ENCODE measurements around the gene LAMP1. TPM values are rescaled to one million over a fixed set of nuclear protein-coding genes. Genes with fewer than 3 reads are reported as not detected.

Gene LAMP1
- total RNA-seq, 2 experiments from 2014 or later, result 72.2 to 80.7 TPM

GRCh38 chr13:113273321-113273720 is 23.7 kb upstream of the LAMP1 start:
- H3K4me1 Mint-ChIP-seq (ENCODE audit: low read depth), result peaks cover 12% of the 10 kb centered on the region
- intact Hi-C loops (cut with DNase I, micrococcal nuclease), result no loop called here
- CTCF ChIA-PET, result interaction anchor here (1.5 kb wide), 1 partner anchor 120 kb away, joined by 5 read pairs; no protein-coding TSS in a partner anchor
- ATAC-seq (ENCODE audit: poor library complexity) (no peak), DNase-seq (no peak)
- H3K9me3 Mint-ChIP-seq, result no peaks in the 10 kb centered on the region
- H3K27me3 Mint-ChIP-seq, result peaks cover 6% of the 10 kb centered on the region
- no peak overlapping the region for H3K27ac ChIP-seq (ENCODE audit: low read depth in 1 of 2, low read length in 2 of 2)
- H3K27me3 ChIP-seq (ENCODE audit: control insufficient read depth in 1 of 2, insufficient read depth in 2 of 2, low read length in 2 of 2), result peaks cover 0 to 4% of the 10 kb centered on the region in 2 experiments
- peaks cover 4% of the 10 kb centered on the region for H3K4me1 ChIP-seq (ENCODE audit: insufficient read depth, low read length)
- no peak overlapping the region for H3K4me3 ChIP-seq (ENCODE audit: low read length)
- no peaks in the 10 kb centered on the region for H3K36me3 Mint-ChIP-seq (ENCODE audit: low read depth)
- H3K4me3 Mint-ChIP-seq, result no peak overlapping the region
- no peak overlapping the region for H3K27ac Mint-ChIP-seq
- TF ChIP-seq, protein P1, sequence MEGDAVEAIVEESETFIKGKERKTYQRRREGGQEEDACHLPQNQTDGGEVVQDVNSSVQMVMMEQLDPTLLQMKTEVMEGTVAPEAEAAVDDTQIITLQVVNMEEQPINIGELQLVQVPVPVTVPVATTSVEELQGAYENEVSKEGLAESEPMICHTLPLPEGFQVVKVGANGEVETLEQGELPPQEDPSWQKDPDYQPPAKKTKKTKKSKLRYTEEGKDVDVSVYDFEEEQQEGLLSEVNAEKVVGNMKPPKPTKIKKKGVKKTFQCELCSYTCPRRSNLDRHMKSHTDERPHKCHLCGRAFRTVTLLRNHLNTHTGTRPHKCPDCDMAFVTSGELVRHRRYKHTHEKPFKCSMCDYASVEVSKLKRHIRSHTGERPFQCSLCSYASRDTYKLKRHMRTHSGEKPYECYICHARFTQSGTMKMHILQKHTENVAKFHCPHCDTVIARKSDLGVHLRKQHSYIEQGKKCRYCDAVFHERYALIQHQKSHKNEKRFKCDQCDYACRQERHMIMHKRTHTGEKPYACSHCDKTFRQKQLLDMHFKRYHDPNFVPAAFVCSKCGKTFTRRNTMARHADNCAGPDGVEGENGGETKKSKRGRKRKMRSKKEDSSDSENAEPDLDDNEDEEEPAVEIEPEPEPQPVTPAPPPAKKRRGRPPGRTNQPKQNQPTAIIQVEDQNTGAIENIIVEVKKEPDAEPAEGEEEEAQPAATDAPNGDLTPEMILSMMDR (IDR thresholded peaks at IDR 0.05), result no peak
- no peaks in the 10 kb centered on the region for H3K9me3 ChIP-seq (ENCODE audit: control insufficient read depth in 1 of 2, insufficient read depth in 1 of 2, low read length in 2 of 2)
- H3K36me3 ChIP-seq (ENCODE audit: insufficient read depth, low read length), result no peaks in the 10 kb centered on the region
- POLR2A ChIA-PET, result no interaction called here

DNA sequence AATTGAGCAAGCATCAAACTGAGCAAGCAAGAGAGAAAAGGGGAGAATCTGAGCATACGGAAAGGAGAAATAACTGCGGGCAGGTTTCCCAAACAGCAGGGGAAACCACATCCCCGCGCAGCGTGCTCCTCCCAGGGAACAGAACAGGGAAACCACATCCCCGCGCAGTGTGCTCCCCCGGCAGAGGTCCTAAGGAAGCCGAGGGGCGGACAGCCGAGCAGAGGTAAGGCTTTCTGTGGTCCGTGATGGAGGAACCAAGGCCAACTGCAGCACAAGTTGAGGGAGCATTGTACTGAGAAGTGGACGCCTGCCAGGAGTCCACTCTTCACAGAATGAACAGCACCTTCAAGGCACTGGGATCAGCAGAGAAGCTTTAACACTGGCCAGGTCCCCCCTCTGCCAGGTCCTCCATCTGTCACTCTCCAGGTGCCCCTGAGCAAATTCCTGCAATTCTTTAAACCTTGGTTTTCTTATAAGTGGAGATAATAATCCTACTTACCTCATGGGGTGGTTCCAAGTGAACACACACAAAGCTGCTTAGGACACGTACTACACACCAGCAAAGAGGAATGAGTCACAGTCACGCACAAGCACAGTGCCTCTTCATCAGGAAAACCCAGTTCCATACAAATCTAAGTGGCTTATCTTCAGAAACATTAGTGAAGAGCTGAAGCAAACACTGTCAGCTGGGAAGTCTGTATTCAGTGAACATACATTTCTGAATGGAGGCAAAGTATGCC is 23.0 kb upstream of the LAMP1 start:
- Mint-ChIP-seq H3K36me3 (ENCODE audit: low read depth) (no peaks in the 10 kb centered on the region), H3K4me1 (ENCODE audit: low read depth) (peaks cover 12% of the 10 kb centered on the region), H3K27me3 (peaks cover 13% of the 10 kb centered on the region), H3K9me3 (no peaks in the 10 kb centered on the region), H3K4me3 (no peak overlapping the region), H3K27ac (no peak overlapping the region)
- Histone ChIP-seq H3K4me3 (ENCODE audit: low read length) (no peak overlapping the region), H3K9me3 (ENCODE audit: control insufficient read depth in 1 of 2, insufficient read depth in 1 of 2, low read length in 2 of 2) (no peaks in the 10 kb centered on the region), H3K27me3 (ENCODE audit: control insufficient read depth in 1 of 2, insufficient read depth in 2 of 2, low read length in 2 of 2) (peaks cover 0 to 4% of the 10 kb centered on the region in 2 experiments), H3K4me1 (ENCODE audit: insufficient read depth, low read length) (peaks cover 4% of the 10 kb centered on the region), H3K27ac (ENCODE audit: low read depth in 1 of 2, low read length in 2 of 2) (no peak overlapping the region), H3K36me3 (ENCODE audit: insufficient read depth, low read length) (no peaks in the 10 kb centered on the region)
- ATAC-seq (ENCODE audit: poor library complexity), result no peak
- peak in 2 of 14 experiments; percentile 32 to 42 for DNase-seq
- TF ChIP-seq, protein P1 (IDR thresholded peaks at IDR 0.05), result no peak
- CTCF ChIA-PET, result interaction anchor here (1.5 kb wide), 1 partner anchor 120 kb away, joined by 5 read pairs; no protein-coding TSS in a partner anchor
- intact Hi-C loops (cut with DNase I, micrococcal nuclease), result no loop called here
- POLR2A ChIA-PET, result no interaction called here

GRCh38 chr13:113274721-113275120 is 22.3 kb upstream of the LAMP1 start:
- intact Hi-C loops (cut with DNase I, micrococcal nuclease), result loop anchor here (1.0 kb wide), 1 partner anchor 120 kb away; no protein-coding TSS in a partner anchor
- Mint-ChIP-seq H3K4me3 (no peak overlapping the region), H3K27me3 (peaks cover 14% of the 10 kb centered on the region), H3K9me3 (no peaks in the 10 kb centered on the region), H3K4me1 (ENCODE audit: low read depth) (peaks cover 12% of the 10 kb centered on the region), H3K27ac (no peak overlapping the region), H3K36me3 (ENCODE audit: low read depth) (no peaks in the 10 kb centered on the region)
- DNase-seq, result no peak
- ATAC-seq (ENCODE audit: poor library complexity), result no peak
- Histone ChIP-seq H3K4me3 (ENCODE audit: low read length) (no peak overlapping the region), H3K36me3 (ENCODE audit: insufficient read depth, low read length) (no peaks in the 10 kb centered on the region), H3K27me3 (ENCODE audit: control insufficient read depth in 1 of 2, insufficient read depth in 2 of 2, low read length in 2 of 2) (peaks cover 0 to 4% of the 10 kb centered on the region in 2 experiments), H3K9me3 (ENCODE audit: control insufficient read depth in 1 of 2, insufficient read depth in 1 of 2, low read length in 2 of 2) (no peaks in the 10 kb centered on the region), H3K27ac (ENCODE audit: low read depth in 1 of 2, low read length in 2 of 2) (no peak overlapping the region), H3K4me1 (ENCODE audit: insufficient read depth, low read length) (peaks cover 4% of the 10 kb centered on the region)
- TF ChIP-seq, protein P1 (IDR thresholded peaks at IDR 0.05), result no peak
- ChIA-PET POLR2A (no interaction called here), CTCF (no interaction called here)
